Measurements from ENCODE around the gene AFM. TPM values are rescaled to one million over a fixed set of nuclear protein-coding genes. Genes with fewer than 3 reads are reported as not detected.

AFM gene
- total and polyA plus RNA-seq, 11 donors, result not detected

DNA sequence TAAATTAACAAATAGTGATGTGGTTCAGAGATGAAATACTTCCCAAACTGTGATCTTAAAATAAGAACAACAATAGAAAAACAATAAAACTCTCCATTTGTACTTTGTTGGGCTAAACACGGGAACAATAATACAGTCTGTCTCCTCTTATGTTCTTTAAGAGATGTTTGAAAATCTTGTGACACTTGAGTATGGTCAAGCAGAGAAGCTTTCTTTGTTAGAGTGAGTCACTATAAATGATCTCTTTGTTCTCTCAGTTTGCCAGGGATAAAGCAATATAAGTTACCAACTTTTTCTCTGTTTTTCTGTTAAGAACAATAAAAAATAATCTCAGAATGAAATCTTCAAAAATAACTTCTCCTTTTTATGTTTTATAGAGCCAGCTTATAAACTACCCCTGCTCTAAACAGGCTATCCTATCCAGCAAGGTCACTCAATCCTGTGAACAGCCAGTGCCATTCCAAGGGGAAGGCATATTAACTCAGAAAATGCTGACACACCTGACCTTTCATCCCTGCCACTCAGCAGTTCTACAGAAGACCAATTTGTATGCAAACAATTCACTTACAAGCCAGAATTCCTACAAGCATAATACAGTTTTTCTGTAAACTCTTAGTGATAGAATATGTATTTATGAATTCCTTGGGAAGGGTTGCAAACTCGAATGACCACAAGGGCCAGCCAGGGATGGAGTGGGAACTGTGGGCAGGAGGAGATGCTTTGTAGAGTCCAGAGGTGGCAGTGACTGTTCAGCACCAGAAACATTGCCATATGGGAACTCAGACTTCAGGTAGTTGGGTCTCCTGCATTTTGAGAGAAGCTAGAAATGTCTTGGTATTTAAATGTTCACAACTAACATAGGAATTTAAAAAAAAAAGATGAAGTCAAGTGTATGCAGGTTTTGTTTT, 52.2 kb downstream of the AFM start:
- Histone ChIP-seq H3K9me3 (no peaks in the 10 kb centered on the region), H3K4me1 (no peaks in the 10 kb centered on the region), H3K27ac (no peak overlapping the region), H3K4me3 (no peak overlapping the region), H3K36me3 (no peaks in the 10 kb centered on the region), H3K27me3 (no peaks in the 10 kb centered on the region)
- TF ChIP-seq, protein P1, sequence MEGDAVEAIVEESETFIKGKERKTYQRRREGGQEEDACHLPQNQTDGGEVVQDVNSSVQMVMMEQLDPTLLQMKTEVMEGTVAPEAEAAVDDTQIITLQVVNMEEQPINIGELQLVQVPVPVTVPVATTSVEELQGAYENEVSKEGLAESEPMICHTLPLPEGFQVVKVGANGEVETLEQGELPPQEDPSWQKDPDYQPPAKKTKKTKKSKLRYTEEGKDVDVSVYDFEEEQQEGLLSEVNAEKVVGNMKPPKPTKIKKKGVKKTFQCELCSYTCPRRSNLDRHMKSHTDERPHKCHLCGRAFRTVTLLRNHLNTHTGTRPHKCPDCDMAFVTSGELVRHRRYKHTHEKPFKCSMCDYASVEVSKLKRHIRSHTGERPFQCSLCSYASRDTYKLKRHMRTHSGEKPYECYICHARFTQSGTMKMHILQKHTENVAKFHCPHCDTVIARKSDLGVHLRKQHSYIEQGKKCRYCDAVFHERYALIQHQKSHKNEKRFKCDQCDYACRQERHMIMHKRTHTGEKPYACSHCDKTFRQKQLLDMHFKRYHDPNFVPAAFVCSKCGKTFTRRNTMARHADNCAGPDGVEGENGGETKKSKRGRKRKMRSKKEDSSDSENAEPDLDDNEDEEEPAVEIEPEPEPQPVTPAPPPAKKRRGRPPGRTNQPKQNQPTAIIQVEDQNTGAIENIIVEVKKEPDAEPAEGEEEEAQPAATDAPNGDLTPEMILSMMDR (IDR thresholded peaks at IDR 0.05), result no peak
- TF ChIP-seq POLR2A (IDR thresholded peaks at IDR 0.05), result no peak
- WGBS, 4 donors, result 65 to 77% (median 71%) methylated on average over 2 of the region's 2 CpGs
- no peak for DNase-seq
- ATAC-seq, result no peak
- intact Hi-C loops (cut with DNase I), result no loop called here

GRCh38 chr4:73538162-73538561, 56.6 kb downstream of the AFM start:
- Histone ChIP-seq H3K9me3 (no peaks in the 10 kb centered on the region), H3K27me3 (no peaks in the 10 kb centered on the region), H3K4me1 (no peaks in the 10 kb centered on the region), H3K36me3 (no peaks in the 10 kb centered on the region), H3K4me3 (no peak overlapping the region), H3K27ac (no peak overlapping the region)
- no peak for TF ChIP-seq POLR2A (IDR thresholded peaks at IDR 0.05)
- TF ChIP-seq, protein P1 (IDR thresholded peaks at IDR 0.05), result no peak
- intact Hi-C loops (cut with DNase I), result no loop called here
- WGBS, 4 donors, result 75 to 88% (median 83%) methylated on average over 2 of the region's 2 CpGs
- DNase-seq (no peak), ATAC-seq (no peak)

- no peak for TF ChIP-seq POLR2A (IDR thresholded peaks at IDR 0.05)
- TF ChIP-seq, protein P1 (IDR thresholded peaks at IDR 0.05), result no peak
- ATAC-seq (no peak), DNase-seq (no peak)
- Histone ChIP-seq H3K9me3 (no peaks in the 10 kb centered on the region), H3K4me3 (no peak overlapping the region), H3K4me1 (no peaks in the 10 kb centered on the region), H3K27me3 (no peaks in the 10 kb centered on the region), H3K27ac (no peak overlapping the region), H3K36me3 (no peaks in the 10 kb centered on the region)
- WGBS, 4 donors, result 55 to 65% (median 59%) methylated on average over 4 of the region's 4 CpGs
- intact Hi-C loops (cut with DNase I), result no loop called here
Measured at GRCh38 chr4:73539386-73539785, 57.8 kb downstream of the AFM start.

DNA sequence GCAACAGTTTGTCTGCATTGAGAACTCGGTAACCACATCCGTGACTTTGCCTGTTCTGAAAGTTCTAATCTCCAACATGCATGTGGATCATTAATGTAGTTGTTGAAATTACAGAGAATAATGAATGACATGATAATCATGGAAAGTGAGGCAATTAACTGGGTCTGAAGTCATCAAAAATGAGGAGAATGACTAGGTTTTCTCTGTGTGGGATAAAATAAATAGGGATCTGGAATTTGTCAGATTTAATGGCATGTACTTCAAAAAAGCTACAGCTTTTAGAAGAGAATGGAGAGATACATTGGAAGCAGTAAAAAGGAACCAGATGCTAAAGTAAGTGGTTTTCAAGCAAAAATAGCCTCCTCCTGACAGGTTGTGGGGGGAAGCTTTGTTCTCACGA, 59.3 kb downstream of the AFM start:
- Histone ChIP-seq H3K9me3 (no peaks in the 10 kb centered on the region), H3K36me3 (no peaks in the 10 kb centered on the region), H3K4me1 (no peaks in the 10 kb centered on the region), H3K4me3 (no peak overlapping the region), H3K27ac (no peak overlapping the region), H3K27me3 (no peaks in the 10 kb centered on the region)
- intact Hi-C loops (cut with DNase I), result no loop called here
- TF ChIP-seq, protein P1 (IDR thresholded peaks at IDR 0.05), result no peak
- TF ChIP-seq POLR2A (IDR thresholded peaks at IDR 0.05), result no peak
- no peak for DNase-seq
- WGBS, 4 donors, result 66 to 82% (median 78%) methylated on average over 3 of the region's 3 CpGs
- ATAC-seq, result no peak

Measured in heart left ventricle (tissue), 16 donors.